ENCODE data around the gene AOC2.
"Not testable (repeated sequence)": the region's sequence is repeated elsewhere in the genome, so short reads cannot be mapped to it uniquely, and the experiment has no call there.

GRCh38 chr17:42856093-42856492 lies 11.7 kb downstream of the AOC2 start:
- not testable (repeated sequence) for TF ChIP-seq CTCF (IDR thresholded peaks at IDR 0.05; ENCODE audit: insufficient read depth, low read depth, low read length); EZH2 (IDR thresholded peaks at IDR 0.05; ENCODE audit: insufficient read depth, low read length)
